GM12878 (cell line): Measurements from ENCODE around the gene TNFRSF6B. TPM values are rescaled to one million over a fixed set of nuclear protein-coding genes. Genes with fewer than 3 reads are reported as not detected.

Experiments used
- ATAC-seq: fragments of 200-7000 bp; cut with Tn5 transposase; 3 replicates; pipeline ENCODE4 v1.9.1; 2020; ENCODE audit warnings: mild to moderate bottlenecking, moderate library complexity
- BruUV-seq: library from RNA; stranded (reverse); fragments of 400-500 nt; replicated peaks from 2 replicates; lab custom pipeline; 2021; lab: Mats Ljungman, UMichigan
- CTCF ChIA-PET: fragments of 300-600 bp; sonication (Branson Sonifier 250); formaldehyde crosslinking; extraction: SDS; loops from one replicate; lab custom pipeline; 2021; ENCODE audit warnings: inconsistent platforms; lab: Yijun Ruan, JAX
- POLR2A ChIA-PET: fragments of 350-600 bp; formaldehyde crosslinking; extraction: SDS; loops from one replicate; lab custom pipeline; 2021; ENCODE audit warnings: inconsistent platforms; lab: Charles Lee
- RAD21 ChIA-PET: fragments of 300-600 bp; sonication (Branson Sonifier 250); formaldehyde crosslinking; loops from one replicate; lab custom pipeline; 2023; ENCODE audit warnings: antibody characterized with exemption; ENCODE audit not compliant: unreplicated experiment; lab: Charles Lee
- SMC1A ChIA-PET: fragments of 300-600 bp; sonication (Branson Sonifier 250); formaldehyde crosslinking; loops from one replicate; lab custom pipeline; 2023; ENCODE audit not compliant: unreplicated experiment, uncharacterized antibody; lab: Charles Lee
- DNase-seq: peaks from one replicate; pipeline ENCODE4 v3.0.0-alpha.2; 2011; ENCODE audit warnings: low read depth, low spot score
- FAIRE-seq: peaks from 3 replicates; lab custom pipeline; 2011; peaks lifted over from hg19 to GRCh38; lab: Jason Lieb, UNC
- H2AFZ ChIP-seq: 2 replicates; pipeline ENCODE4 v1.6.0; 2011; ENCODE audit warnings: low read depth, low read length, control low read depth; ENCODE audit not compliant: control insufficient read depth
- H3K27ac ChIP-seq: 2 replicates; pipeline ENCODE4 v1.5.1; 2011; ENCODE audit warnings: control low read depth; ENCODE audit not compliant: control insufficient read depth, insufficient read depth
- H3K27me3 ChIP-seq, 2 experiments: replicated peaks in 1 of 2; 2 replicates each; pipeline versions ENCODE4 v1.6.0 to v1.6.1; 2011; ENCODE audit warnings: low read length in 1 of 2; ENCODE audit not compliant: control insufficient read depth in 2 of 2, insufficient read depth in 2 of 2
- H3K36me3 ChIP-seq, 2 experiments: 2 replicates each; pipeline ENCODE4 v1.5.1; 2011; ENCODE audit warnings: low read length in 1 of 2; ENCODE audit not compliant: control insufficient read depth in 2 of 2, insufficient read depth in 2 of 2
- H3K4me1 ChIP-seq: 2 replicates; pipeline ENCODE4 v1.6.1; 2011; ENCODE audit warnings: mild to moderate bottlenecking, low read length, moderate library complexity, mixed read lengths; ENCODE audit not compliant: control insufficient read depth, insufficient read depth
- H3K4me2 ChIP-seq: 2 replicates; pipeline ENCODE4 v1.6.0; 2011; ENCODE audit warnings: control low read depth; ENCODE audit not compliant: control insufficient read depth, insufficient read depth
- H3K4me3 ChIP-seq: fragments of 200-600 bp; sonication (generic); 2 replicates; pipeline ENCODE4 v1.5.1; 2016
- H3K79me2 ChIP-seq: 2 replicates; pipeline ENCODE4 v1.6.0; 2011; ENCODE audit warnings: low read length; ENCODE audit not compliant: control insufficient read depth, insufficient read depth
- H3K9ac ChIP-seq: 2 replicates; pipeline ENCODE4 v1.8.0; 2011; ENCODE audit warnings: low read length, control low read depth, mixed read lengths; ENCODE audit not compliant: control insufficient read depth, insufficient read depth
- H3K9me3 ChIP-seq: replicated peaks from 3 replicates; pipeline ENCODE4 v1.5.1; 2011; ENCODE audit warnings: mild to moderate bottlenecking, low read length; ENCODE audit not compliant: control insufficient read depth, insufficient read depth
- H4K20me1 ChIP-seq: 2 replicates; pipeline ENCODE4 v1.6.0; 2011; ENCODE audit not compliant: control insufficient read depth, insufficient read depth
- GABPA ChIP-seq: IDR thresholded peaks from 2 replicates; pipeline ENCODE4 v1.6.1; 2014; ENCODE audit warnings: antibody characterized with exemption, low read depth, mild to moderate bottlenecking, inconsistent platforms
- HDAC6 ChIP-seq: fragments of 200-600 bp; sonication (generic); IDR thresholded peaks from one replicate; pipeline ENCODE4 v1.8.0; 2017; ENCODE audit warnings: antibody characterized with exemption; ENCODE audit not compliant: unreplicated experiment
- IKZF2 ChIP-seq, 2 experiments: fragments of 450-650 bp; IDR thresholded peaks; 2 replicates each; pipeline ENCODE4 v1.6.1; 2017; ENCODE audit warnings: mild to moderate bottlenecking in 2 of 2, moderate library complexity in 2 of 2
- KAT2A ChIP-seq: conservative IDR thresholded peaks from 2 replicates; pipeline ENCODE4 v1.6.1; 2011; ENCODE audit warnings: low read depth, low read length; ENCODE audit not compliant: control insufficient read depth
- MTA3 ChIP-seq: IDR thresholded peaks from 2 replicates; pipeline ENCODE4 v1.6.1; 2012; ENCODE audit warnings: low read length, inconsistent platforms, borderline replicate concordance
- MXI1 ChIP-seq: fragments of 150-350 bp; IDR thresholded peaks from 2 replicates; pipeline ENCODE4 v1.6.1; 2011; ENCODE audit warnings: low read depth, mild to moderate bottlenecking, inconsistent platforms, low read length, improper control_type of control experiment
- MYB ChIP-seq: fragments of 150-350 bp; IDR thresholded peaks from 2 replicates; pipeline ENCODE4 v1.6.1; 2014; ENCODE audit warnings: mild to moderate bottlenecking, low read depth, low read length, borderline replicate concordance
- NFIC ChIP-seq: IDR thresholded peaks from 2 replicates; pipeline ENCODE4 v1.6.1; 2012; ENCODE audit warnings: low read depth, mild to moderate bottlenecking, inconsistent platforms, low read length, moderate library complexity
- NFYA ChIP-seq: IDR thresholded peaks from 2 replicates; pipeline ENCODE4 v1.6.1; 2011; ENCODE audit warnings: low read depth, mild to moderate bottlenecking, low read length, improper control_type of control experiment, borderline replicate concordance
- POLR2A ChIP-seq: IDR thresholded peaks from 2 replicates; pipeline ENCODE4 v1.6.1; 2011; ENCODE audit warnings: low read depth, mild to moderate bottlenecking, low read length
- RB1 ChIP-seq: fragments of 450-650 bp; formaldehyde crosslinking; IDR thresholded peaks from 2 replicates; pipeline ENCODE4 v1.6.1; 2017; ENCODE audit warnings: mild to moderate bottlenecking, borderline replicate concordance
- SREBF2 ChIP-seq: IDR thresholded peaks from 2 replicates; pipeline ENCODE4 v1.6.1; 2012; ENCODE audit warnings: mild to moderate bottlenecking, low read length
- STAT3 ChIP-seq: IDR thresholded peaks from 2 replicates; pipeline ENCODE4 v1.6.1; 2011; ENCODE audit warnings: low read depth, low read length, improper control_type of control experiment
- SUPT20H ChIP-seq: IDR thresholded peaks from 2 replicates; pipeline ENCODE4 v1.6.1; 2011; ENCODE audit warnings: low read depth, mild to moderate bottlenecking, low read length, moderate library complexity, borderline replicate concordance; ENCODE audit not compliant: control insufficient read depth
- TBL1XR1 ChIP-seq: IDR thresholded peaks from 2 replicates; pipeline ENCODE4 v1.6.1; 2012; ENCODE audit warnings: low read depth, low read length, improper control_type of control experiment
- ZNF207 ChIP-seq: fragments of 450-650 bp; IDR thresholded peaks from 2 replicates; pipeline ENCODE4 v1.6.1; 2014; ENCODE audit warnings: antibody characterized with exemption, mild to moderate bottlenecking, borderline replicate concordance
- ZNF274 ChIP-seq: IDR thresholded peaks from one replicate; pipeline ENCODE4 v1.8.0; 2011; ENCODE audit not compliant: insufficient read length, insufficient read depth
- WGBS: methylation state at CpG from one replicate; pipeline ENCODE4 v1.1.6; 2016; ENCODE audit warnings: low lambda C conversion rate; ENCODE audit not compliant: insufficient replicate concordance, insufficient coverage; ENCODE audit errors: missing lambda C conversion rate; 5-methylcytosine and 5-hydroxymethylcytosine counted together
- in situ Hi-C: fragments of 300-500 bp; cut with MboI; formaldehyde crosslinking; loops from 9 replicates; pipeline ENCODE4 v1.14.3; 2018; ENCODE audit warnings: mixed read lengths
- intact Hi-C: fragments of 100-400 bp; cut with micrococcal nuclease; formaldehyde crosslinking; loops from one replicate; pipeline ENCODE4 v1.14.2; 2022; ENCODE audit not compliant: unreplicated experiment
- polyA plus RNA-seq, 11 experiments: library from polyadenylated mRNA; depleted of rRNA in 4 of 11; unstranded in 6 of 11; stranded (reverse) in 5 of 11; fragments of >200 nt; fragmentation: Nextera tagmentation in 4 of 11; fragmentation: Illumina TruSeq in 1 of 11; extraction: Ambion mirVana in 4 of 11; extraction: Trizol in 1 of 11; gene quantifications; 1 replicate in 1 of 11; 2 replicates in 10 of 11; pipeline versions ENCODE4 v1.2.1 to v1.2.3, GENCODE V29; 2011 to 2016; ENCODE audit warnings: inconsistent platforms in 2 of 11, missing spikeins in 2 of 11, low read depth in 1 of 11
- total RNA-seq, 4 experiments: library from RNA; depleted of rRNA in 3 of 4; stranded (reverse); fragments of >200 nt in 3 of 4; fragmentation: Illumina TruSeq in 1 of 4; extraction: Trizol in 1 of 4; gene quantifications; 2 replicates each; pipeline versions ENCODE4 v1.2.1 to v1.2.3, GENCODE V29; 2013 to 2021
- TF ChIP-seq, protein P1 (sequence below): fragments of 450-650 bp; IDR thresholded peaks from 2 replicates; pipeline ENCODE4 v1.6.1; 2016; ENCODE audit warnings: mild to moderate bottlenecking, moderate library complexity, borderline replicate concordance
- TF ChIP-seq, protein P2 (sequence below): IDR thresholded peaks from 2 replicates; pipeline ENCODE4 v1.6.1; 2011; ENCODE audit warnings: borderline replicate concordance, low read depth, mild to moderate bottlenecking, moderate library complexity, mixed read lengths, low read length; ENCODE audit not compliant: insufficient read depth; ENCODE audit errors: extremely low read length

Gene TNFRSF6B
- total and polyA plus RNA-seq, 10 of the 15 experiments (the other 5 are each of a cell fraction or from before 2014, with no cell fraction given), result 0.67 to 2.2 (median 1.8) TPM; not detected in 7

DNA sequence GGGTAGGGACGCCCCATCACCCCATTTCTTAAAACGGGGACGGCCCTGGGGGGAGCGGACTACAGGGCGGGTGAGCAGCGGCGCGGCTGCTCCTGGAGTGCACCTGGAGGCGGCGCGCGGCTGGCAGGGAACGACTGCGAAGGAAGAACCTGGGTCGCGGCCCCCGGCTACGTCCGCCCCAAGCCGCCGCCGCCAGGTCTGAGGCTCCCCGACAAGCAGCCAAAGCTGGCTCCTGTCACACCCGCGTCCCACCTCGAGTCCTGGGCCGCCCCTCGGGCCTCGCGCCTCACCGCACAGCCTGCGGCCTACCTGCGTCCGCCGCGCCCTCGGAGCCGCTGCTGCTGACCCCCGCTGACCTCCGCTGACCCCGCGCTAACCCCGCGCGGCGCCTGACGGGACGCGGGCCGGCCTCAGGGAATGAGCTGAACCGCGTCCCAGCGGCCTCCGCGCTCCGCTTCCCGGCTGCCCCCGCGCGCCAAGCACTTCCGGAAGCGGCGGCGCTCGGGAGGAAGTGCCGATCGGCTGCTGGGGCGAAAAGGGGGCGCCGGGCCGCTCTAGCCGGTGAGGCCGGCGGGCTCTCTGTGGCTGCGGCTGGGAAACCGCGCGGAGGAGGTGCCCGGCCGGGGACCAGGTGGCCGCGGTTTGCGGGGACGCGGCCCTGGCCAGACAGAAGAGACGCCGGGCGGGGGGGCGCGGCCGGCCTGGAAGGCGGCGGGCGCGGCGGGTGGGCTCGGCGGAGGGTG lies 11.3 kb downstream of the TNFRSF6B start, which contains the start of the genes ARFRP1 and ZGPAT:
Gene ARFRP1 (minus strand): TSS at position 419 of the 743 bp plus-strand sequence. CDS start 885 bp downstream, outside the sequence.
Gene ZGPAT (plus strand): TSS at position 482 of the 743 bp plus-strand sequence. CDS start 542 bp downstream, outside the sequence.
- under 1% methylated on average over 67 of the region's 98 CpGs for WGBS
- Histone ChIP-seq H2AFZ (peak within 1 kb of the TSS; percentile 41), H3K4me2 (peak within 1 kb of the TSS; percentile 87), H3K79me2 (peaks cover 50% of the 10 kb centered on the region), H3K9ac (peak within 1 kb of the TSS; percentile 77), H3K27ac (peak within 1 kb of the TSS; percentile 74), H3K36me3 (peaks cover 5 to 27% of the 10 kb centered on the region in 2 experiments), H3K9me3 (peaks cover 6% of the 10 kb centered on the region; the same call in 2 of the 3 replicates), H3K27me3 (no peaks in the 10 kb centered on the region), H3K4me1 (peaks cover 12% of the 10 kb centered on the region), H4K20me1 (no peaks in the 10 kb centered on the region), H3K4me3 (peak within 1 kb of the TSS; percentile 89)
- in situ Hi-C loops (loop anchor here (5.0 kb wide), 1 partner anchor 150 kb away; no protein-coding TSS in a partner anchor), intact Hi-C loops (loop anchor here (2.0 kb wide), 4 partner anchors 29 to 249 kb away; partner anchors contain the start of genes LIME1, TPD52L2 and UCKL1)
- ChIA-PET RAD21 (interaction anchor here (0.7 to 2.4 kb wide), 15 partner anchors 9 to 273 kb away, joined by 3 to 32 read pairs (median 4); partner anchors contain the start of genes LIME1, PRPF6, PTK6 and RTEL1), CTCF (interaction anchor here (0.6 to 3.3 kb wide), 20 partner anchors 9 to 270 kb away, joined by 3 to 28 read pairs (median 5); partner anchors contain the start of genes LIME1, RTEL1, SLC2A4RG and TPD52L2), POLR2A (interaction anchor here (0.6 to 1.6 kb wide), 7 partner anchors 29 to 351 kb away, joined by 3 to 5 read pairs (median 3); partner anchors contain the start of genes LIME1, RTEL1, SLC2A4RG and TPD52L2), SMC1A (interaction anchor here (0.6 to 2.6 kb wide), 8 partner anchors 12 to 157 kb away, joined by 3 to 14 read pairs (median 5); partner anchors contain the start of genes LIME1 and TPD52L2)
- ATAC-seq (peak; percentile 93), FAIRE-seq (peak; percentile 18), DNase-seq (no peak)
- no TSS peak for BruUV-seq
- TF ChIP-seq SREBF2, result no peak
- TF ChIP-seq IKZF2 (IDR thresholded peaks at IDR 0.05), result no peak
- peak; percentile 54; the same call in 1 of the 2 replicates for TF ChIP-seq RB1
- no peak for TF ChIP-seq ZNF274
- peak; percentile 86 for TF ChIP-seq GABPA
- no peak for TF ChIP-seq NFIC
- TF ChIP-seq, protein P1, sequence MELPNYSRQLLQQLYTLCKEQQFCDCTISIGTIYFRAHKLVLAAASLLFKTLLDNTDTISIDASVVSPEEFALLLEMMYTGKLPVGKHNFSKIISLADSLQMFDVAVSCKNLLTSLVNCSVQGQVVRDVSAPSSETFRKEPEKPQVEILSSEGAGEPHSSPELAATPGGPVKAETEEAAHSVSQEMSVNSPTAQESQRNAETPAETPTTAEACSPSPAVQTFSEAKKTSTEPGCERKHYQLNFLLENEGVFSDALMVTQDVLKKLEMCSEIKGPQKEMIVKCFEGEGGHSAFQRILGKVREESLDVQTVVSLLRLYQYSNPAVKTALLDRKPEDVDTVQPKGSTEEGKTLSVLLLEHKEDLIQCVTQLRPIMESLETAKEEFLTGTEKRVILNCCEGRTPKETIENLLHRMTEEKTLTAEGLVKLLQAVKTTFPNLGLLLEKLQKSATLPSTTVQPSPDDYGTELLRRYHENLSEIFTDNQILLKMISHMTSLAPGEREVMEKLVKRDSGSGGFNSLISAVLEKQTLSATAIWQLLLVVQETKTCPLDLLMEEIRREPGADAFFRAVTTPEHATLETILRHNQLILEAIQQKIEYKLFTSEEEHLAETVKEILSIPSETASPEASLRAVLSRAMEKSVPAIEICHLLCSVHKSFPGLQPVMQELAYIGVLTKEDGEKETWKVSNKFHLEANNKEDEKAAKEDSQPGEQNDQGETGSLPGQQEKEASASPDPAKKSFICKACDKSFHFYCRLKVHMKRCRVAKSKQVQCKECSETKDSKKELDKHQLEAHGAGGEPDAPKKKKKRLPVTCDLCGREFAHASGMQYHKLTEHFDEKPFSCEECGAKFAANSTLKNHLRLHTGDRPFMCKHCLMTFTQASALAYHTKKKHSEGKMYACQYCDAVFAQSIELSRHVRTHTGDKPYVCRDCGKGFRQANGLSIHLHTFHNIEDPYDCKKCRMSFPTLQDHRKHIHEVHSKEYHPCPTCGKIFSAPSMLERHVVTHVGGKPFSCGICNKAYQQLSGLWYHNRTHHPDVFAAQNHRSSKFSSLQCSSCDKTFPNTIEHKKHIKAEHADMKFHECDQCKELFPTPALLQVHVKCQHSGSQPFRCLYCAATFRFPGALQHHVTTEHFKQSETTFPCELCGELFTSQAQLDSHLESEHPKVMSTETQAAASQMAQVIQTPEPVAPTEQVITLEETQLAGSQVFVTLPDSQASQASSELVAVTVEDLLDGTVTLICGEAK, result peak; percentile 63; the same call in 1 of the 2 replicates
- no peak for TF ChIP-seq MTA3
- peak; percentile 98 for TF ChIP-seq ZNF207
- no peak for TF ChIP-seq NFYA
- TF ChIP-seq KAT2A, result no peak
- peak; percentile 73; the same call in 1 of the 2 replicates for TF ChIP-seq MXI1
- TF ChIP-seq MYB, result no peak
- TF ChIP-seq, protein P2, sequence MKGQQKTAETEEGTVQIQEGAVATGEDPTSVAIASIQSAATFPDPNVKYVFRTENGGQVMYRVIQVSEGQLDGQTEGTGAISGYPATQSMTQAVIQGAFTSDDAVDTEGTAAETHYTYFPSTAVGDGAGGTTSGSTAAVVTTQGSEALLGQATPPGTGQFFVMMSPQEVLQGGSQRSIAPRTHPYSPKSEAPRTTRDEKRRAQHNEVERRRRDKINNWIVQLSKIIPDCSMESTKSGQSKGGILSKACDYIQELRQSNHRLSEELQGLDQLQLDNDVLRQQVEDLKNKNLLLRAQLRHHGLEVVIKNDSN, result no peak
- no peak for TF ChIP-seq SUPT20H
- TF ChIP-seq STAT3, result no peak
- no peak for TF ChIP-seq HDAC6
- TF ChIP-seq POLR2A, result peak; percentile 83
- TF ChIP-seq TBL1XR1, result peak; percentile 96
